OCI-LY7 (cell line): ENCODE data around the gene FGFBP3.

Experiments
- EZH2phosphoT487 ChIP-seq: fragments of 200-600 bp; sonication (generic); IDR thresholded peaks from 2 replicates; pipeline ENCODE4 v1.6.1; 2018; ENCODE audit warnings: low read depth, borderline replicate concordance, mild to moderate bottlenecking, mixed run types, antibody characterized with exemption, low read length, moderate library complexity, mixed read lengths
- TF ChIP-seq, protein P1 (sequence below): fragments of 200-600 bp; sonication (generic); conservative IDR thresholded peaks from 2 replicates; pipeline ENCODE4 v1.5.1; 2014; ENCODE audit warnings: mild to moderate bottlenecking, antibody characterized with exemption, low read length, moderate library complexity, mixed read lengths

GRCh38 chr10:91909117-91909677 is at the start of gene FGFBP3:
- TF ChIP-seq, protein P1, sequence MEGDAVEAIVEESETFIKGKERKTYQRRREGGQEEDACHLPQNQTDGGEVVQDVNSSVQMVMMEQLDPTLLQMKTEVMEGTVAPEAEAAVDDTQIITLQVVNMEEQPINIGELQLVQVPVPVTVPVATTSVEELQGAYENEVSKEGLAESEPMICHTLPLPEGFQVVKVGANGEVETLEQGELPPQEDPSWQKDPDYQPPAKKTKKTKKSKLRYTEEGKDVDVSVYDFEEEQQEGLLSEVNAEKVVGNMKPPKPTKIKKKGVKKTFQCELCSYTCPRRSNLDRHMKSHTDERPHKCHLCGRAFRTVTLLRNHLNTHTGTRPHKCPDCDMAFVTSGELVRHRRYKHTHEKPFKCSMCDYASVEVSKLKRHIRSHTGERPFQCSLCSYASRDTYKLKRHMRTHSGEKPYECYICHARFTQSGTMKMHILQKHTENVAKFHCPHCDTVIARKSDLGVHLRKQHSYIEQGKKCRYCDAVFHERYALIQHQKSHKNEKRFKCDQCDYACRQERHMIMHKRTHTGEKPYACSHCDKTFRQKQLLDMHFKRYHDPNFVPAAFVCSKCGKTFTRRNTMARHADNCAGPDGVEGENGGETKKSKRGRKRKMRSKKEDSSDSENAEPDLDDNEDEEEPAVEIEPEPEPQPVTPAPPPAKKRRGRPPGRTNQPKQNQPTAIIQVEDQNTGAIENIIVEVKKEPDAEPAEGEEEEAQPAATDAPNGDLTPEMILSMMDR, result 0 out of 2 replicates have a peak, but pooled peaks have one; percentile 19
- TF ChIP-seq EZH2phosphoT487, result no peak
